Islet precursor cell (in vitro differentiated cells): ENCODE measurements around the gene BLACAT1.
"Not testable (repeated sequence)": the region's sequence is repeated elsewhere in the genome, so short reads cannot be mapped to it uniquely, and the experiment has no call there.

Experiments
- DNase-seq: peaks from one replicate; pipeline ENCODE4 v3.0.0-alpha.2; 2018

The BLACAT1 gene

GRCh38 chr1:205406252-205406651 lies 49.6 kb downstream of the BLACAT1 start:
- not testable (repeated sequence) for DNase-seq
